Measurements from ENCODE around the gene ALDH5A1.

The ALDH5A1 gene

GRCh38 chr6:24458134-24458533 lies 36.6 kb upstream of the ALDH5A1 start:
- no peaks in the 10 kb centered on the region for H3K9me3 ChIP-seq (ENCODE audit: severe bottlenecking)
- H3K4me1 ChIP-seq (ENCODE audit: insufficient read depth, poor library complexity, severe bottlenecking) = no peaks in the 10 kb centered on the region
- H3K27me3 ChIP-seq (ENCODE audit: insufficient read depth, poor library complexity, severe bottlenecking) = no peaks in the 10 kb centered on the region
- H3K36me3 ChIP-seq (ENCODE audit: low read depth) = no peaks in the 10 kb centered on the region
- no peak overlapping the region for H3K4me3 ChIP-seq (ENCODE audit: severe bottlenecking)
- H3K27ac ChIP-seq (ENCODE audit: poor library complexity, severe bottlenecking) = no peak overlapping the region
- DNase-seq (ENCODE audit: low spot score) = no peak
- peak; percentile 76 for ATAC-seq (ENCODE audit: low read depth)
- TF ChIP-seq, protein P1, sequence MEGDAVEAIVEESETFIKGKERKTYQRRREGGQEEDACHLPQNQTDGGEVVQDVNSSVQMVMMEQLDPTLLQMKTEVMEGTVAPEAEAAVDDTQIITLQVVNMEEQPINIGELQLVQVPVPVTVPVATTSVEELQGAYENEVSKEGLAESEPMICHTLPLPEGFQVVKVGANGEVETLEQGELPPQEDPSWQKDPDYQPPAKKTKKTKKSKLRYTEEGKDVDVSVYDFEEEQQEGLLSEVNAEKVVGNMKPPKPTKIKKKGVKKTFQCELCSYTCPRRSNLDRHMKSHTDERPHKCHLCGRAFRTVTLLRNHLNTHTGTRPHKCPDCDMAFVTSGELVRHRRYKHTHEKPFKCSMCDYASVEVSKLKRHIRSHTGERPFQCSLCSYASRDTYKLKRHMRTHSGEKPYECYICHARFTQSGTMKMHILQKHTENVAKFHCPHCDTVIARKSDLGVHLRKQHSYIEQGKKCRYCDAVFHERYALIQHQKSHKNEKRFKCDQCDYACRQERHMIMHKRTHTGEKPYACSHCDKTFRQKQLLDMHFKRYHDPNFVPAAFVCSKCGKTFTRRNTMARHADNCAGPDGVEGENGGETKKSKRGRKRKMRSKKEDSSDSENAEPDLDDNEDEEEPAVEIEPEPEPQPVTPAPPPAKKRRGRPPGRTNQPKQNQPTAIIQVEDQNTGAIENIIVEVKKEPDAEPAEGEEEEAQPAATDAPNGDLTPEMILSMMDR (IDR thresholded peaks at IDR 0.05; ENCODE audit: poor library complexity, severe bottlenecking) = no peak

DNA sequence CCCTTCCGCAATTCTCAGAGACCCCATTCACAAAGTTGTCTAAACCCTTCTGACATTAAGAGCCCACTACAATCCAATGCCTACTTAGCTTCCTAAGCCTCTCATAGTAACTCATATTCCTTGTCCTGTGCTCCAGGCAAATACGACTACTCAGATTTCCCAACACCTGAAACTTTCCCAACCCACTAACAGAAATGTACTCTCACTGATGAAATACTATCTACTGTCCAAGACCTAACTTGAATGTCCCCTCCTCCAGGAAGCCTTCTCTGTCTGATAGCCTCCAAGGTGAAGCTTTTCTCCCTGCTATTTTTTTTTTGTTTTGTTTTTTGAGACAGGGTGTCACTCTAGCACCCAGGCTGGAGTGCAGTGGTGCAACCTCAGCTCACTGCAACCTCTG lies 35.8 kb upstream of the ALDH5A1 start:
- H3K27ac ChIP-seq (ENCODE audit: poor library complexity, severe bottlenecking) = no peak overlapping the region
- TF ChIP-seq, protein P1 (IDR thresholded peaks at IDR 0.05; ENCODE audit: poor library complexity, severe bottlenecking) = no peak
- no peak overlapping the region for H3K4me3 ChIP-seq (ENCODE audit: severe bottlenecking)
- no peaks in the 10 kb centered on the region for H3K4me1 ChIP-seq (ENCODE audit: insufficient read depth, poor library complexity, severe bottlenecking)
- no peaks in the 10 kb centered on the region for H3K27me3 ChIP-seq (ENCODE audit: insufficient read depth, poor library complexity, severe bottlenecking)
- ATAC-seq (ENCODE audit: low read depth) (no peak), DNase-seq (ENCODE audit: low spot score) (no peak)
- no peaks in the 10 kb centered on the region for H3K9me3 ChIP-seq (ENCODE audit: severe bottlenecking)
- H3K36me3 ChIP-seq (ENCODE audit: low read depth) = no peaks in the 10 kb centered on the region

- no peaks in the 10 kb centered on the region for H3K9me3 ChIP-seq (ENCODE audit: severe bottlenecking)
- ATAC-seq (ENCODE audit: low read depth) (no peak), DNase-seq (ENCODE audit: low spot score) (no peak)
- no peaks in the 10 kb centered on the region for H3K36me3 ChIP-seq (ENCODE audit: low read depth)
- TF ChIP-seq, protein P1 (IDR thresholded peaks at IDR 0.05; ENCODE audit: poor library complexity, severe bottlenecking) = no peak
- no peaks in the 10 kb centered on the region for H3K27me3 ChIP-seq (ENCODE audit: insufficient read depth, poor library complexity, severe bottlenecking)
- H3K4me3 ChIP-seq (ENCODE audit: severe bottlenecking) = no peak overlapping the region
- H3K27ac ChIP-seq (ENCODE audit: poor library complexity, severe bottlenecking) = no peak overlapping the region
- H3K4me1 ChIP-seq (ENCODE audit: insufficient read depth, poor library complexity, severe bottlenecking) = no peaks in the 10 kb centered on the region
Measured at GRCh38 chr6:24460966-24461365, 33.8 kb upstream of the ALDH5A1 start.

- no peak overlapping the region for H3K4me3 ChIP-seq (ENCODE audit: severe bottlenecking)
- no peaks in the 10 kb centered on the region for H3K36me3 ChIP-seq (ENCODE audit: low read depth)
- H3K9me3 ChIP-seq (ENCODE audit: severe bottlenecking) = no peaks in the 10 kb centered on the region
- H3K27ac ChIP-seq (ENCODE audit: poor library complexity, severe bottlenecking) = no peak overlapping the region
- no peak for DNase-seq (ENCODE audit: low spot score)
- TF ChIP-seq, protein P1 (IDR thresholded peaks at IDR 0.05; ENCODE audit: poor library complexity, severe bottlenecking) = no peak
- no peak for ATAC-seq (ENCODE audit: low read depth)
- H3K27me3 ChIP-seq (ENCODE audit: insufficient read depth, poor library complexity, severe bottlenecking) = no peaks in the 10 kb centered on the region
- H3K4me1 ChIP-seq (ENCODE audit: insufficient read depth, poor library complexity, severe bottlenecking) = no peaks in the 10 kb centered on the region
Measured at GRCh38 chr6:24464253-24465038, 30.3 kb upstream of the ALDH5A1 start.

- DNase-seq (ENCODE audit: low spot score) (no peak), ATAC-seq (ENCODE audit: low read depth) (no peak)
- Histone ChIP-seq H3K4me1 (ENCODE audit: insufficient read depth, poor library complexity, severe bottlenecking) (no peaks in the 10 kb centered on the region), H3K36me3 (ENCODE audit: low read depth) (no peaks in the 10 kb centered on the region), H3K9me3 (ENCODE audit: severe bottlenecking) (no peaks in the 10 kb centered on the region), H3K27me3 (ENCODE audit: insufficient read depth, poor library complexity, severe bottlenecking) (no peaks in the 10 kb centered on the region), H3K27ac (ENCODE audit: poor library complexity, severe bottlenecking) (no peak overlapping the region), H3K4me3 (ENCODE audit: severe bottlenecking) (no peak overlapping the region)
- TF ChIP-seq, protein P1 (IDR thresholded peaks at IDR 0.05; ENCODE audit: poor library complexity, severe bottlenecking) = no peak
Measured at GRCh38 chr6:24469811-24470210, 25.0 kb upstream of the ALDH5A1 start.
